A549 (cell line): ENCODE results near the gene ITGB3. TPM values are rescaled to one million over a fixed set of nuclear protein-coding genes. Genes with fewer than 3 reads are reported as not detected.

Experiments
- ATAC-seq, 2 experiments: fragments of 200-7000 bp in 1 of 2; fragments of >200 bp in 1 of 2; cut with Nextera tagmentation in 1 of 2; cut with Tn5 transposase in 1 of 2; 3 replicates each; pipeline versions ENCODE4 v1.8.0 to v1.9.1; 2018 to 2020; ENCODE audit warnings: mild to moderate bottlenecking in 1 of 2, moderate library complexity in 1 of 2
- CTCF ChIA-PET: fragments of 300-600 bp; sonication (Branson Sonifier 250); formaldehyde crosslinking; extraction: SDS; loops from one replicate; lab custom pipeline; 2021; ENCODE audit warnings: antibody characterized with exemption, inconsistent platforms; lab: Yijun Ruan, JAX
- POLR2A ChIA-PET: fragments of 350-600 bp; formaldehyde crosslinking; extraction: SDS; loops from one replicate; lab custom pipeline; 2021; ENCODE audit warnings: antibody characterized with exemption, inconsistent platforms; lab: Yijun Ruan, JAX
- DNase-seq, 2 experiments: peaks; one replicate each; pipeline versions ENCODE4 v3.0.0 to v3.0.0-alpha.2; 2011 to 2016; ENCODE audit warnings: low read depth in 1 of 2, low spot score in 1 of 2
- FAIRE-seq: peaks from 2 replicates; lab custom pipeline; 2011; peaks lifted over from hg19 to GRCh38; lab: Jason Lieb, UNC
- H3K27ac ChIP-seq, 2 experiments: fragments of >200 bp; sonication (Bioruptor Twin); formaldehyde crosslinking; 3 replicates each; pipeline ENCODE4 v1.5.1; 2016 to 2017
- H3K4me1 ChIP-seq: fragments of >200 bp; sonication (Bioruptor Twin); formaldehyde crosslinking; 3 replicates; pipeline ENCODE4 v1.6.1; 2016
- H3K4me2 ChIP-seq: fragments of >200 bp; sonication (Bioruptor Twin); formaldehyde crosslinking; 3 replicates; pipeline ENCODE4 v1.6.1; 2016
- H3K4me3 ChIP-seq: fragments of >200 bp; sonication (Bioruptor Twin); formaldehyde crosslinking; 3 replicates; pipeline ENCODE4 v1.5.1; 2016
- H3K9me3 ChIP-seq: fragments of >200 bp; sonication (Bioruptor Twin); formaldehyde crosslinking; 3 replicates; pipeline ENCODE4 v1.6.1; 2016
- BHLHE40 ChIP-seq: IDR thresholded peaks from 2 replicates; pipeline ENCODE4 v1.6.1; 2012; ENCODE audit warnings: low read depth, low read length, inconsistent platforms
- CEBPB ChIP-seq, 2 experiments: fragments of >200 bp in 1 of 2; sonication (Bioruptor Twin) in 1 of 2; formaldehyde crosslinking in 1 of 2; IDR thresholded peaks; 2 replicates each; pipeline ENCODE4 v1.6.1; 2012 to 2016
- CHD2 ChIP-seq: fragments of 150-350 bp; IDR thresholded peaks from 2 replicates; pipeline ENCODE4 v1.6.1; 2014; ENCODE audit warnings: low read length; ENCODE audit not compliant: partially characterized antibody
- CHD4 ChIP-seq: fragments of 200-600 bp; sonication (generic); IDR thresholded peaks from 2 replicates; pipeline ENCODE4 v1.6.1; 2016; ENCODE audit warnings: antibody characterized with exemption, mild to moderate bottlenecking, borderline replicate concordance
- EHF ChIP-seq: fragments of 250-450 bp; sonication (Bioruptor Pico); IDR thresholded peaks from 2 replicates; pipeline ENCODE4 v1.5.0; 2020; ENCODE audit warnings: mild to moderate bottlenecking
- EP300 ChIP-seq, 2 experiments: fragments of >200 bp; sonication (Bioruptor Twin); formaldehyde crosslinking; IDR thresholded peaks; 2 replicates in 1 of 2; 3 replicates in 1 of 2; pipeline ENCODE4 v1.6.1; 2016 to 2017
- GATA3 ChIP-seq: IDR thresholded peaks from 2 replicates; pipeline ENCODE4 v1.6.1; 2012; ENCODE audit warnings: borderline replicate concordance
- HDAC2 ChIP-seq: fragments of 200-600 bp; sonication (generic); IDR thresholded peaks from 2 replicates; pipeline ENCODE4 v1.6.1; 2016
- JUN ChIP-seq, 2 experiments: fragments of >200 bp; sonication (Bioruptor Twin); formaldehyde crosslinking; IDR thresholded peaks; 2 replicates in 1 of 2; 3 replicates in 1 of 2; pipeline ENCODE4 v1.6.1; 2016 to 2017
- MAFK ChIP-seq: fragments of 450-650 bp; IDR thresholded peaks from 2 replicates; pipeline ENCODE4 v1.6.1; 2014; ENCODE audit not compliant: partially characterized antibody
- MYC ChIP-seq: IDR thresholded peaks from 2 replicates; pipeline ENCODE4 v1.6.1; 2012; ENCODE audit warnings: mild to moderate bottlenecking, inconsistent platforms, low read length, improper control_type of control experiment, borderline replicate concordance
- NR3C1 ChIP-seq: fragments of >200 bp; sonication (Bioruptor Twin); formaldehyde crosslinking; IDR thresholded peaks from 3 replicates; pipeline ENCODE4 v1.6.1; 2017
- POLR2A ChIP-seq: IDR thresholded peaks from 2 replicates; pipeline ENCODE4 v1.6.1; 2012; ENCODE audit warnings: mild to moderate bottlenecking, low read length
- RARB ChIP-seq: fragments of 250-450 bp; sonication (Bioruptor Pico); IDR thresholded peaks from 2 replicates; pipeline ENCODE4 v1.8.0; 2021; ENCODE audit warnings: mild to moderate bottlenecking, moderate library complexity
- TP53 ChIP-seq: fragments of 250-450 bp; sonication (Bioruptor Pico); IDR thresholded peaks from 2 replicates; pipeline ENCODE4 v1.5.0; 2021; ENCODE audit warnings: mild to moderate bottlenecking, moderate library complexity
- ZC3H11A ChIP-seq: fragments of 450-650 bp; IDR thresholded peaks from 2 replicates; pipeline ENCODE4 v1.6.1; 2014; ENCODE audit warnings: antibody characterized with exemption, mild to moderate bottlenecking
- ZFP36 ChIP-seq: fragments of 450-650 bp; IDR thresholded peaks from 2 replicates; pipeline ENCODE4 v1.6.1; 2014; ENCODE audit warnings: borderline replicate concordance; ENCODE audit not compliant: partially characterized antibody
- WGBS: methylation state at CpG from one replicate; pipeline ENCODE4 v1.1.6; 2017; ENCODE audit errors: missing lambda C conversion rate; 5-methylcytosine and 5-hydroxymethylcytosine counted together
- polyA plus RNA-seq, 4 experiments: library from polyadenylated mRNA; depleted of rRNA in 3 of 4; stranded (reverse); fragments of >200 nt; fragmentation: RNase III in 1 of 4; extraction: RNeasy Plus Mini Kit Qiagen cat#74134 plus additional on column Dnase treatment in 1 of 4; gene quantifications; 2 replicates in 3 of 4; 3 replicates in 1 of 4; pipeline ENCODE4 v1.2.3, GENCODE V29; 2011 to 2017
- TF ChIP-seq, protein P1 (sequence below): IDR thresholded peaks from 2 replicates; pipeline ENCODE4 v1.6.1; 2012; ENCODE audit warnings: low read depth, borderline replicate concordance
- TF ChIP-seq, protein P2 (sequence below): fragments of 200-600 bp; sonication (generic); IDR thresholded peaks from 2 replicates; pipeline ENCODE4 v1.6.1; 2016; ENCODE audit warnings: antibody characterized with exemption, mild to moderate bottlenecking, moderate library complexity
- TF ChIP-seq, protein P3 (sequence below): IDR thresholded peaks from 2 replicates; pipeline ENCODE4 v1.6.1; 2012
- TF ChIP-seq, protein P4 (sequence below): fragments of >200 bp; sonication (Bioruptor Twin); formaldehyde crosslinking; IDR thresholded peaks from 3 replicates; pipeline ENCODE4 v1.6.1; 2016
- TF ChIP-seq, protein P5 (sequence below): fragments of >200 bp; sonication (Bioruptor Twin); formaldehyde crosslinking; IDR thresholded peaks from 2 replicates; pipeline ENCODE4 v1.6.1; 2016

Gene ITGB3
- polyA plus RNA-seq, 2 of the 4 experiments (the other 2 are of a cell fraction), result 0.34 to 5.0 TPM

DNA sequence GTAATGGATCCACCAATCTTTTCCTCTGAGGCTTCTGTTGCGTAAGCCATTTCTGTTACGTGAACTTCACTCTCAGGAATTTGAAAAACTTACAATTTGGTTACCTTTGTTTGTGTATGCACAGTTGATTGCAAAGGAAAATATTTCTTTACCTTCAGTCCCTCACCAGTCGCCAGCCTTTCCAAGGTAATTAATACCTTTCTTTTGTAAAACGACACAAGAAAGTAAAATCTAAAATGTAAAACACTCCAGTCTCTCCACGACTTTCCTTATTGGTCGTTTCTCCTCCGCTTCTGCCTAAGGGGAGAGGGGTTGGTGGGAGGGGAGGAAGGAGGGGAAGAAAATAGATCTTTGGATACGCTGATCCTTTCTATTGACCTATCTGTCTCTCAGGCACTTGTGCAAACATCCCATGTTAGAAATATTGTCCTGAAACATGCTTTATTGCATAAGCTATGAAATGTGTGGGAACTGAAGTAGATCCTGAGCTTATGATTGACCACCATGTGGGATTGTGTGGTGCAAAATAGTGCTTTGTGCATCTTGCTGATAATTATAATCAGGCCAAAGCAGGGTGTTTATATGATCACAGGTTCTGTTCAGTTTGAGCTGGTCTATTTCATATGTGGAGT is 37.7 kb downstream of the ITGB3 start:
- H3K9me3 ChIP-seq, result no peaks in the 10 kb centered on the region
- ChIA-PET CTCF (interaction anchor here (1.0 to 5.7 kb wide), 6 partner anchors 9 to 62 kb away, joined by 3 to 33 read pairs (median 4); partner anchors contain the start of gene EFCAB13), POLR2A (no interaction called here)
- H3K4me2 ChIP-seq, result no peak overlapping the region
- H3K27ac ChIP-seq, result no peak overlapping the region
- ATAC-seq, result no peak
- DNase-seq, result no peak
- H3K4me3 ChIP-seq, result no peak overlapping the region
- peaks cover 8% of the 10 kb centered on the region; the same call in 2 of the 3 replicates for H3K4me1 ChIP-seq
- WGBS, result 61% methylated on average over 8 of the region's 8 CpGs
- FAIRE-seq, result no peak
- no peak for TF ChIP-seq ZC3H11A
- peak in 1 of 2 experiments; percentile 36; a peak in 2 of 4 replicates for TF ChIP-seq CEBPB (IDR thresholded peaks at IDR 0.05)
- TF ChIP-seq EP300 (IDR thresholded peaks at IDR 0.05), result no peak

DNA sequence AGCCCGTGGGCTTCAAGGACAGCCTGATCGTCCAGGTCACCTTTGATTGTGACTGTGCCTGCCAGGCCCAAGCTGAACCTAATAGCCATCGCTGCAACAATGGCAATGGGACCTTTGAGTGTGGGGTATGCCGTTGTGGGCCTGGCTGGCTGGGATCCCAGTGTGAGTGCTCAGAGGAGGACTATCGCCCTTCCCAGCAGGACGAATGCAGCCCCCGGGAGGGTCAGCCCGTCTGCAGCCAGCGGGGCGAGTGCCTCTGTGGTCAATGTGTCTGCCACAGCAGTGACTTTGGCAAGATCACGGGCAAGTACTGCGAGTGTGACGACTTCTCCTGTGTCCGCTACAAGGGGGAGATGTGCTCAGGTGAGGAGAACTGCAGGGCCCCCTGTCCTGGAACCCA is 38.6 kb downstream of the ITGB3 start:
- Histone ChIP-seq H3K4me2 (no peak overlapping the region), H3K4me3 (no peak overlapping the region), H3K4me1 (peaks cover 8% of the 10 kb centered on the region; the same call in 2 of the 3 replicates), H3K9me3 (no peaks in the 10 kb centered on the region), H3K27ac (no peak overlapping the region)
- no peak for ATAC-seq
- WGBS, result 81% methylated on average over 14 of the region's 14 CpGs
- DNase-seq, result no peak
- no peak for FAIRE-seq
- no peak for TF ChIP-seq HDAC2
- ChIA-PET CTCF (interaction anchor here (1.0 to 1.4 kb wide), 3 partner anchors 8 to 34 kb away, joined by 3 to 4 read pairs (median 3); partner anchors contain the start of gene EFCAB13), POLR2A (no interaction called here)

DNA sequence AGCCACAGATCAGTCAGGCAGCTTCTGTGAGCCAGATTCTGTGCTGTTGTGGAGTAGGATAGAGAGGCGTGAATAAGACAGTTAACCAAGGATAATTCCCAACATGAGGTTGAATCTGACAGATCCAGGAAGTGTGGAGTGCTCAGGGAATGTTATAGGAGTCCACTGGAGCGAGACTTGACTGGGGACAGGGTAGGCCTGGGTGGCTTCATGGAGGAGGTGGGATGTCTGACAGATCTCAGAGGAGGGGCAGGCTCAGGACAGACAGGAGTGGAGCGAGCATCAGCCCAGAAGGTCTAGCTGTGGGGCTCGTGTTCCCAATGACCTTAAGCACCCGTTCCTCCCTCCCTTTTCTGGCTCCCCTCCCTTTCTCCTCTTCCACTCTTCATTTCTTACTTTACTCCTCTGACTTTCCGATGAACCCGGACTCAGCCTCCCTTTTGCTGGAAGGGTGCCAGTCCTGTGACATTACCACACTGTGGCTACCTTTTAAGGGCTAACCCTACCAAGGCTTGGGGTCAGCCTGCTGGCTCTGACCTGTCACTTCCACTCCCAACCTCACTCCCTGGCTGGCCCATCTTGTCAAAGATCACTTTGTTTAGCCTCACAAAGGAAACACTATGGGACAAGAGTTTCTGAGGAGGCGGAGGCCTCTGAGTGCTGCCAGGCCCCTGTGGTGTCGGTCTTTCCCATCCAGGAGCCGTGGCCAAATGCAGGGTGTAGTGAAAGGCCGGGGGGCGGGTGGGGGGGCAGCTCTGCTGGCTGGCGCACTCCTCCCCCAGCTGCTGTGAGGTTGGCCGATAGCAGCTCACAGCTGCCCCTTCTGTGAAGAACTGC is 41.6 kb downstream of the ITGB3 start:
- DNase-seq (no peak), ATAC-seq (no peak)
- WGBS, result 65% methylated on average over 13 of the region's 14 CpGs

More for the DNA sequence above, 41.6 kb downstream of the ITGB3 start:
- ChIA-PET CTCF (interaction anchor here (0.7 to 1.6 kb wide), 3 partner anchors 9 to 21 kb away, joined by 3 to 5 read pairs (median 3); no protein-coding TSS in a partner anchor), POLR2A (no interaction called here)
- Histone ChIP-seq H3K27ac (no peak overlapping the region), H3K4me2 (no peak overlapping the region), H3K4me1 (no peaks in the 10 kb centered on the region), H3K4me3 (no peak overlapping the region), H3K9me3 (no peaks in the 10 kb centered on the region)
- TF ChIP-seq, protein P1, sequence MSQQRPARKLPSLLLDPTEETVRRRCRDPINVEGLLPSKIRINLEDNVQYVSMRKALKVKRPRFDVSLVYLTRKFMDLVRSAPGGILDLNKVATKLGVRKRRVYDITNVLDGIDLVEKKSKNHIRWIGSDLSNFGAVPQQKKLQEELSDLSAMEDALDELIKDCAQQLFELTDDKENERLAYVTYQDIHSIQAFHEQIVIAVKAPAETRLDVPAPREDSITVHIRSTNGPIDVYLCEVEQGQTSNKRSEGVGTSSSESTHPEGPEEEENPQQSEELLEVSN, result no peak
- TF ChIP-seq, protein P2, sequence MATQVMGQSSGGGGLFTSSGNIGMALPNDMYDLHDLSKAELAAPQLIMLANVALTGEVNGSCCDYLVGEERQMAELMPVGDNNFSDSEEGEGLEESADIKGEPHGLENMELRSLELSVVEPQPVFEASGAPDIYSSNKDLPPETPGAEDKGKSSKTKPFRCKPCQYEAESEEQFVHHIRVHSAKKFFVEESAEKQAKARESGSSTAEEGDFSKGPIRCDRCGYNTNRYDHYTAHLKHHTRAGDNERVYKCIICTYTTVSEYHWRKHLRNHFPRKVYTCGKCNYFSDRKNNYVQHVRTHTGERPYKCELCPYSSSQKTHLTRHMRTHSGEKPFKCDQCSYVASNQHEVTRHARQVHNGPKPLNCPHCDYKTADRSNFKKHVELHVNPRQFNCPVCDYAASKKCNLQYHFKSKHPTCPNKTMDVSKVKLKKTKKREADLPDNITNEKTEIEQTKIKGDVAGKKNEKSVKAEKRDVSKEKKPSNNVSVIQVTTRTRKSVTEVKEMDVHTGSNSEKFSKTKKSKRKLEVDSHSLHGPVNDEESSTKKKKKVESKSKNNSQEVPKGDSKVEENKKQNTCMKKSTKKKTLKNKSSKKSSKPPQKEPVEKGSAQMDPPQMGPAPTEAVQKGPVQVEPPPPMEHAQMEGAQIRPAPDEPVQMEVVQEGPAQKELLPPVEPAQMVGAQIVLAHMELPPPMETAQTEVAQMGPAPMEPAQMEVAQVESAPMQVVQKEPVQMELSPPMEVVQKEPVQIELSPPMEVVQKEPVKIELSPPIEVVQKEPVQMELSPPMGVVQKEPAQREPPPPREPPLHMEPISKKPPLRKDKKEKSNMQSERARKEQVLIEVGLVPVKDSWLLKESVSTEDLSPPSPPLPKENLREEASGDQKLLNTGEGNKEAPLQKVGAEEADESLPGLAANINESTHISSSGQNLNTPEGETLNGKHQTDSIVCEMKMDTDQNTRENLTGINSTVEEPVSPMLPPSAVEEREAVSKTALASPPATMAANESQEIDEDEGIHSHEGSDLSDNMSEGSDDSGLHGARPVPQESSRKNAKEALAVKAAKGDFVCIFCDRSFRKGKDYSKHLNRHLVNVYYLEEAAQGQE, result no peak
- TF ChIP-seq, protein P3, sequence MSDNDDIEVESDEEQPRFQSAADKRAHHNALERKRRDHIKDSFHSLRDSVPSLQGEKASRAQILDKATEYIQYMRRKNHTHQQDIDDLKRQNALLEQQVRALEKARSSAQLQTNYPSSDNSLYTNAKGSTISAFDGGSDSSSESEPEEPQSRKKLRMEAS, result no peak
- no peak for TF ChIP-seq EHF (CRISPR knock-in tag)
- no peak for TF ChIP-seq JUN (IDR thresholded peaks at IDR 0.05)
- TF ChIP-seq GATA3, result no peak
- TF ChIP-seq, protein P4, sequence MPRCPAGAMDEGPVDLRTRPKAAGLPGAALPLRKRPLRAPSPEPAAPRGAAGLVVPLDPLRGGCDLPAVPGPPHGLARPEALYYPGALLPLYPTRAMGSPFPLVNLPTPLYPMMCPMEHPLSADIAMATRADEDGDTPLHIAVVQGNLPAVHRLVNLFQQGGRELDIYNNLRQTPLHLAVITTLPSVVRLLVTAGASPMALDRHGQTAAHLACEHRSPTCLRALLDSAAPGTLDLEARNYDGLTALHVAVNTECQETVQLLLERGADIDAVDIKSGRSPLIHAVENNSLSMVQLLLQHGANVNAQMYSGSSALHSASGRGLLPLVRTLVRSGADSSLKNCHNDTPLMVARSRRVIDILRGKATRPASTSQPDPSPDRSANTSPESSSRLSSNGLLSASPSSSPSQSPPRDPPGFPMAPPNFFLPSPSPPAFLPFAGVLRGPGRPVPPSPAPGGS, result no peak
- no peak for TF ChIP-seq MYC
- no peak for TF ChIP-seq POLR2A
- no peak for TF ChIP-seq BHLHE40
- TF ChIP-seq EP300 (IDR thresholded peaks at IDR 0.05), result no peak
- no peak for TF ChIP-seq CHD4
- TF ChIP-seq, protein P5, sequence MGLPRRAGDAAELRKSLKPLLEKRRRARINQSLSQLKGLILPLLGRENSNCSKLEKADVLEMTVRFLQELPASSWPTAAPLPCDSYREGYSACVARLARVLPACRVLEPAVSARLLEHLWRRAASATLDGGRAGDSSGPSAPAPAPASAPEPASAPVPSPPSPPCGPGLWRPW, result no peak
- TF ChIP-seq NR3C1, result no peak
- no peak for TF ChIP-seq MAFK
- no peak for TF ChIP-seq TP53 (CRISPR knock-in tag)
- no peak for TF ChIP-seq CHD2
- no peak for TF ChIP-seq ZFP36
- TF ChIP-seq RARB (CRISPR knock-in tag), result no peak
- TF ChIP-seq HDAC2, result no peak
- no peak for FAIRE-seq
